HG02610 (cell line): ENCODE measurements around the gene XYLB.
"Not testable (repeated sequence)": the region's sequence is repeated elsewhere in the genome, so short reads cannot be mapped to it uniquely, and the experiment has no call there.

Source experiments
- ATAC-seq: cut with Tn5 transposase; IDR thresholded peaks from one replicate; pipeline ENCODE4 v1.9.1; 2021; ENCODE audit warnings: mild to moderate bottlenecking, moderate library complexity; ENCODE audit not compliant: unreplicated experiment

The XYLB gene

GRCh38 chr3:38320638-38321037 lies 25.9 kb upstream of the XYLB start:
- not testable (repeated sequence) for ATAC-seq

DNA sequence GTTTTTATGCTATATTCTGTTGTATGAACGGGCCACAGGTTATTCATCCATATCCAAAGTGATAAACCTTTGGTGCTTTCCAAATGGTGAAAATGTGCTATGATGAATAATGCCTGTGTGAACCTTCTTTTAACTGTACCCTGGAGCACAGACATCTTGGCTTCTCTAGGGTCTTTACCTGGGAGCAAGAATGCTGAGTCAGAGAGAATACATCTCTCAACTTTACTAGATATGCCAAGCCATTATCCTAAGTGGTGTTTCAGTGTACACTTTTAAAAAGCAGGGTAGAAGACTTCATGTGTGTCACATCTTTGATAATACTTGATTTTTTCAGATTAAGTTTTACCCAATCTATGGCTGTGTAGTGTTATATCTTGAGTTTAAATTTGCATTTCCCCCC lies 23.5 kb upstream of the XYLB start:
- ATAC-seq: no peak

DNA sequence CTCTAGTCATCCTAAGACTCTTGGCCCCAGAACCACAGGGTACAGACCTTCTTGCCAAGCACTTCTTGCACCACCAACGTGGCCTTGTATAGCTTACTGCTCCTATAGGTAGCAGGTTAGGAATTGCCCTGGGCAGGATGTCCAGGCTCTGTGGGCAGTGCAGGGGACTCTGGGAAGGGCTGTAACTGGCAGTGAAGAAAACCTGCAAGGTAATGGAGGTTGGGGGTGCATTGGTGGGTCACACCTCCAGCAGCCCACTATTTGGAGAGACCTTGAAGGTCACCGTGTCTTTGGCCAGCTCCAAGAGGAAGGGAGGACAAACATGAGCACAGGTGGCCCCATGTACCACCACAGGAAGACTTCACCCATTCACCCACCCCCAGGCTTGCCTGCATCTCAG lies 21.3 kb upstream of the XYLB start:
- ATAC-seq: no peak

DNA sequence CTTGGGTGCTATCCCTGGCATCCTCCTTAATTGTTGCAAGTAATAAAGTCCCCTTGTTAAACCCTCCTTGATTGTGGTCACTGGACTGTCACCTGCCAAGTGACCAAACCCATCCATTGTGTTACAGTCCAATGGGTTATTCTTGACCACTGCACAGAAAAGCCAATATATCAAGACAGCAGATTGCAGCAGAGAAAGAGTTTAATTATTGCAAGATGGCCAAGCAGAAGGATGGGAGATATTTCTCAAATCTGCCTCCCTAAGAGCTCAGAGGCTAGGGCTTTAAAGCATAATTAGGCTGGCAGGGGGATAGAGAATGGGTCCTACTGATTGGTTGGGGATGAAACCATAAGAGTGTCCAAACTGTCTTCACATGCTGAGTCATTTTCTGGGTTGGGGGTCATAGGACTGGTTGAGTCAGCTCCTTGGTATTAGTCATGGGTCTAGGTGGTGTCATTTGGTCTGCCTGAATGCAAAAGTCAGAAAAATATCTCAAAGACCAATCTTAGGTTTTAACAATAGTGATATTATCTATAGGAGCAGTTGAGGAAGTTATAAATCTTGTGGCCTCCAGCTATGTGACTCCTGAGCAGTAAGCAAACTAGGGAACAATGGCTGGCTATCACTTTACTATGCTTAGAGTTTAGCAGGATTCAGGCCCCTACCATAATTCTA lies 19.1 kb upstream of the XYLB start:
- ATAC-seq: no peak

GRCh38 chr3:38331257-38332022 lies 15.1 kb upstream of the XYLB start:
- no peak for ATAC-seq

DNA sequence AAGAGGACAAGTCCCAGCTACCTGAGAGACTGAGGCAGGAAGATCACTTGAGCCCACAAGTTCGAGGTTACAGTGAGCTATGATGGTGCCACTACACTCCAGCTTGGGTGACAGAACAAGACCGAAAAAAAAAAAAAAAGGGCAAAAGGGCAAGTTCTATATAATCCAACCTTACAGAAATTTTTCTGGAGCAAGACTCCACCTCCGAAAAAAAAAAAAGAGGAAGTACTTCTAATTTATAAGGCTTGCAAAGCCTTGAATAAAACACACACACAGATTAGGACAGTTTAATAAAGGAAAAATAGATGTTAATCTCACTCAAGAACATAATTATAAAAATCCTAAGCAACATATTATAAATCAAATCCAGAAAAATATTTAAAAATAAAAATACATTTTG lies 14.4 kb upstream of the XYLB start:
- no peak for ATAC-seq

- ATAC-seq: no peak
Observed at GRCh38 chr3:38334142-38335055, 12.2 kb upstream of the XYLB start.

DNA sequence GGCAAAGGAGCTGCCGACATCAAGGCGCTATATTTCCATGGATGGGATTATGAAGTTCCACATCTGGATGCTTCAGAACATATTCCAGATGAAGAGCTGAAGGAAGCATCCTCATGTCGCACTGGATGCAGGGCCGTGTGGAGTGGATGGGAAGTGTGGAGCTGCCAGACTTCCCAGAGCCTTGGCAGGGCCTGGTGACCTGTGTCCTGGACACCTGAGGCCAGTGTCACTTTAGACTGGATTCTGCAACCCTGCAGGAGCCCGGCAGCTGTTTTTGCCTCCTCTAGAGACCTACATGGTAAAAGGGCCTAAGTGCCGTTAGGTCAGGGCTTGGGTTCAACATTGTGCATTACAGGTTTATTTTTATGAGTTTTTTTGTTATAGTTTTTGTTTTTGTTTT lies 11.3 kb upstream of the XYLB start:
- ATAC-seq: no peak

- no peak for ATAC-seq
Observed at GRCh38 chr3:38337703-38338102, 8.9 kb upstream of the XYLB start.

DNA sequence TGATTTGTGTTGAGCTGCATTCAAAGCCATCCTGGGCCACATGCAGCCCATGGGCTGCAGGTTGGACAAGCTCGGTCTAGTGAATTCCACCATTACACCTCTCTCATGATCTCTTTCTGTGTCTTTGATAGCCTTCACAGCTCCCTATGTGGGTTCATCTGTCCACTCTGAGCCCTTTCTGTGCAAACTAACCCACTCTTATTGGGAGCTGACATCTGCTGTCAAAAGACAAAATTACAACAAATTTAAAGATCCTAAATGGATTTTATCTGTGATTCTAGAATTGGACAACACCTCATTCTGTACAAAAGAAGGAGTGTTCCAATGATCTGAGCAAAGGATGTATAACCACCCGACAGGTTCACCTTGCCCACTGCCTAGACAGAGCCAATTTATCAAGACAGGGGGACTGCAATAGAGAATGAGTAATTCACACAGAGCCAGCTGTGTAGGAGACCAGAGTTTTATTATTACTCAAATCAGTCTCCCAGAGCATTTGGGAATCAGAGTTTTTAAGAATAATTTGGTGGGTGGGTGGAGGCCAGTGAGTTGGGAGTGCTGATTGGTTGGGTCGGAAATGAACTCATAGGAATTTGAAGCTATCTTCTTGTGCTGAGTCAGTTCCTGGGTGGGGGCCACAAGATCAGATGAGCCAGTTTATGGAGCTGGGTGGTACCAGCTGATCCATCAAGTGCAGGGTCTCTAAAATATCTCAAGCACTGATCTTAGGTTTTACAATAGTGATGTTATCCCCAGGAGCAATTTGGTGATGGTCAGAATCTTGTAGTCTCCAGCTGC lies 2.6 kb upstream of the XYLB start:
- no peak for ATAC-seq

- no peak for ATAC-seq
Observed at GRCh38 chr3:38345879-38346586, 552 bp upstream of the XYLB start.

GRCh38 chr3:38347421-38348200 lies 1.0 kb downstream of the XYLB start:
- ATAC-seq: no peak

DNA sequence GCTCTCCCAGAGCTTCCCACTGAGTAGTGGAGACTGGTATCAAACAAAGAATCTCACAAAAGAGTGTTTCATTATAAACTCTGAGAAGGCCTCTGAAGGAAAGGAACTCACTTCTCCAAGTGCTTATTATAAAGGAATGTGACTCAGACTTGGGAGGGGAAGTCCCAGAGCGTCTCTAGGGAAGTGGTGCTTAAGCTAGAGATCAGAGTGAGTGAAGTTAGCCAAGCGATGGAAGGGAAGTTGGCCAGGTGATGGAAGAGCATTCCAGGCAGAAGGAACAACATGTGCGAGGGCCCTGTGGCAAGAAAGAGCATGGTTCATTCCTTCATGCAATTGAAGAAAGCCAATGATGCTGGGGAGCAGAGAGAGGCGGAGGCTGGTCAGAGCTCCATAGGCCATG lies 2.3 kb downstream of the XYLB start:
- ATAC-seq: no peak

- ATAC-seq: no peak
Observed at GRCh38 chr3:38349684-38350359, 3.2 kb downstream of the XYLB start.

GRCh38 chr3:38353151-38353550 lies 6.6 kb downstream of the XYLB start:
- no peak for ATAC-seq

- no peak for ATAC-seq
Observed at GRCh38 chr3:38354588-38355330, 8.2 kb downstream of the XYLB start.

DNA sequence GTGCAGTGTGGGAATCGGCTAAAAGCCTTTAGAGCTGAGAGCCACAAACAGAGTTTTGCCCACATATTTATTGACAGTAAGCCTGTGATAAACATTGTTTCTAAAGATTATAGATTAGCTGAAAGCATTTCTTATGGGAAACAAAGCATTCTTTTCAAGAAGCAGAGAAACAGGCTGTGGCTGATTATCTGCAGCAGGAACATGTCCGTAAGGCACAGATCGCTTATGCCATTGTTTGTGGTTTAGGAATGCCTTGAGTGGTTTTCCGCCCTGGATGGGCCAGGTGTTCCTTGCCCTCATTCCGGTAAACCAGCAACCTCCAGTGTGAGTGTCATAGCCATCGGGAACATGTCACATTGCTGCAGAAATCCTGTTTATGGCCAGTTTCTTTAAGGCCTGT lies 12.5 kb downstream of the XYLB start:
- ATAC-seq: no peak

- ATAC-seq: no peak
Observed at GRCh38 chr3:38360345-38360744, 13.8 kb downstream of the XYLB start.
